ENCODE data around the gene KREMEN2. TPM values are rescaled to one million over a fixed set of nuclear protein-coding genes. Genes with fewer than 3 reads are reported as not detected.

The KREMEN2 gene
- total and polyA plus RNA-seq, 2 donors (not counting 3 experiments of a cell fraction or from before 2014, with no cell fraction given), result not detected

- ChIA-PET POLR2A (interaction anchor here (1.5 kb wide), 1 partner anchor 8 kb away, joined by 3 read pairs; no protein-coding TSS in a partner anchor), CTCF (interaction anchor here (1.6 to 2.8 kb wide), 2 partner anchors 52 kb away, joined by 4 to 8 read pairs; no protein-coding TSS in a partner anchor)
- H3K36me3 ChIP-seq (ENCODE audit: control insufficient read depth in 2 of 2, extremely low read depth in 1 of 2, insufficient read depth in 2 of 2, low read length in 2 of 2), result peaks cover 0 to 2% of the 10 kb centered on the region in 2 experiments
- H3K4me1 ChIP-seq (ENCODE audit: control insufficient read depth, extremely low read depth, insufficient read depth, low read length), result peaks cover 10% of the 10 kb centered on the region
- peak overlapping the region; percentile 79 for H3K9ac ChIP-seq (replicated peaks; ENCODE audit: extremely low read depth, insufficient read depth, low read length)
- TSS peak; percentile 48 for BruUV-seq (replicated peaks)
- H3K27me3 ChIP-seq (ENCODE audit: control insufficient read depth in 2 of 2, insufficient read depth in 2 of 2, low read length in 2 of 2), result no peaks in the 10 kb centered on the region
- H3K4me2 ChIP-seq (ENCODE audit: insufficient read depth, low read length), result peak overlapping the region; percentile 68
- FAIRE-seq (no peak), DNase-seq (ENCODE audit: low read depth, low spot score) (no peak)
- H3K79me2 ChIP-seq (ENCODE audit: control insufficient read depth, insufficient read depth, low read length), result peaks cover 5% of the 10 kb centered on the region
- no peaks in the 10 kb centered on the region for H3K9me3 ChIP-seq (replicated peaks; ENCODE audit: control insufficient read depth, insufficient read depth, low read length)
- H3K27ac ChIP-seq (ENCODE audit: insufficient read depth, low read depth, low read length), result no peak overlapping the region
- no peaks in the 10 kb centered on the region for H4K20me1 ChIP-seq (replicated peaks; ENCODE audit: control insufficient read depth, extremely low read depth, insufficient read depth, low read length)
- H2AFZ ChIP-seq (ENCODE audit: low read depth, low read length), result peak overlapping the region; percentile 86
- TF ChIP-seq POLR2A (IDR thresholded peaks at IDR 0.05; ENCODE audit: low read depth, low read length), result no peak
- no peaks in the 10 kb centered on the region for H3K9me1 ChIP-seq (replicated peaks; ENCODE audit: control insufficient read depth, extremely low read depth, insufficient read depth, low read length)
- dilution Hi-C loops (cut with MboI; ENCODE audit: extremely low pct_ligation_motif_present, low sequenced_read_pairs) (no loop called here), intact Hi-C loops (cut with micrococcal nuclease) (loop anchor here (1.0 kb wide), 1 partner anchor 10 kb away; the partner anchor contains the start of gene PAQR4)
- H3K4me3 ChIP-seq (replicated peaks in 1 of 3; ENCODE audit: insufficient read depth in 1 of 3, low read depth in 1 of 3, low read length in 3 of 3), result peak overlapping the region; percentile 53 to 74 (median 55)
Measured at GRCh38 chr16:2979669-2980226, 15.7 kb downstream of the KREMEN2 start.

GRCh38 chr16:2980227-2981176, 16.4 kb downstream of the KREMEN2 start, which contains the start of gene PKMYT1:
Gene PKMYT1, minus strand, starts transcription at chr16:2980446. Its CDS starts 789 bp downstream, at chr16:2979657.
- peak within 1 kb of the TSS; percentile 53 to 74 (median 55) for H3K4me3 ChIP-seq (replicated peaks in 1 of 3; ENCODE audit: insufficient read depth in 1 of 3, low read depth in 1 of 3, low read length in 3 of 3)
- H2AFZ ChIP-seq (ENCODE audit: low read depth, low read length), result peak within 1 kb of the TSS; percentile 97
- no peaks in the 10 kb centered on the region for H3K9me1 ChIP-seq (replicated peaks; ENCODE audit: control insufficient read depth, extremely low read depth, insufficient read depth, low read length)
- H3K4me1 ChIP-seq (ENCODE audit: control insufficient read depth, extremely low read depth, insufficient read depth, low read length), result peaks cover 10% of the 10 kb centered on the region
- peak within 1 kb of the TSS; percentile 49 for H3K27ac ChIP-seq (ENCODE audit: insufficient read depth, low read depth, low read length)
- TF ChIP-seq MAX (IDR thresholded peaks at IDR 0.05; ENCODE audit: insufficient read depth, insufficient read length) (peak; percentile 24), GATA2 (IDR thresholded peaks at IDR 0.05; ENCODE audit: insufficient read depth, insufficient read length, low read depth, low read length) (no peak), POLR2A (IDR thresholded peaks at IDR 0.05; ENCODE audit: low read depth, low read length) (peak; percentile 97), POLR2AphosphoS5 (IDR thresholded peaks at IDR 0.05; ENCODE audit: insufficient read depth, low read depth, low read length) (peak; percentile 96)
- POLR2A ChIA-PET, result interaction anchor here (0.6 to 1.5 kb wide), 3 partner anchors 9 to 67 kb away, joined by 3 read pairs; no protein-coding TSS in a partner anchor
- FAIRE-seq (peak; percentile 88), DNase-seq (ENCODE audit: low read depth, low spot score) (peak; percentile 90)
- H3K36me3 ChIP-seq (ENCODE audit: control insufficient read depth in 2 of 2, extremely low read depth in 1 of 2, insufficient read depth in 2 of 2, low read length in 2 of 2), result no peaks in the 10 kb centered on the region
- H3K9ac ChIP-seq (replicated peaks; ENCODE audit: extremely low read depth, insufficient read depth, low read length), result peak within 1 kb of the TSS; percentile 79
- H3K9me3 ChIP-seq (replicated peaks; ENCODE audit: control insufficient read depth, insufficient read depth, low read length), result no peaks in the 10 kb centered on the region
- TSS peak; percentile 94 for BruUV-seq (replicated peaks)
- intact Hi-C loops (cut with micrococcal nuclease) (loop anchor here (1.0 kb wide), 1 partner anchor 11 kb away; the partner anchor contains the start of gene PAQR4), dilution Hi-C loops (cut with MboI; ENCODE audit: extremely low pct_ligation_motif_present, low sequenced_read_pairs) (no loop called here)
- H3K4me2 ChIP-seq (ENCODE audit: insufficient read depth, low read length), result peak within 1 kb of the TSS; percentile 68
- CTCF ChIA-PET, result interaction anchor here (1.6 to 2.8 kb wide), 3 partner anchors 10 to 53 kb away, joined by 4 to 10 read pairs (median 8); no protein-coding TSS in a partner anchor
- peaks cover 5% of the 10 kb centered on the region for H3K79me2 ChIP-seq (ENCODE audit: control insufficient read depth, insufficient read depth, low read length)
- H3K27me3 ChIP-seq (ENCODE audit: control insufficient read depth in 2 of 2, insufficient read depth in 2 of 2, low read length in 2 of 2), result no peaks in the 10 kb centered on the region
- no peaks in the 10 kb centered on the region for H4K20me1 ChIP-seq (replicated peaks; ENCODE audit: control insufficient read depth, extremely low read depth, insufficient read depth, low read length)

Data from endothelial cell of umbilical vein (primary cell).